Endothelial cell of umbilical vein (primary cell): ENCODE data around the gene CORO1A.
"Not testable (repeated sequence)": the region's sequence is repeated elsewhere in the genome, so short reads cannot be mapped to it uniquely, and the experiment has no call there.

Experiments used
- CTCF ChIP-seq, 2 donors: IDR thresholded peaks; 1 replicate in 1 of 2; 2 replicates in 1 of 2; pipeline ENCODE4 v1.5.1; 2011; ENCODE audit warnings: low read length in 2 of 2, mild to moderate bottlenecking in 2 of 2, moderate library complexity in 2 of 2, control low read depth in 1 of 2, inconsistent platforms in 1 of 2, low read depth in 1 of 2; ENCODE audit not compliant: insufficient read depth in 1 of 2; ENCODE audit errors: extremely low read depth in 1 of 2
- EZH2 ChIP-seq: IDR thresholded peaks from 2 replicates; pipeline ENCODE4 v1.6.1; 2012; ENCODE audit warnings: borderline replicate concordance, low read depth, mild to moderate bottlenecking, moderate library complexity, low read length, inconsistent platforms; ENCODE audit not compliant: severe bottlenecking
- FOS ChIP-seq: IDR thresholded peaks from 2 replicates; pipeline ENCODE4 v1.6.1; 2011; ENCODE audit warnings: mild to moderate bottlenecking, low read length, moderate library complexity, borderline replicate concordance; ENCODE audit not compliant: insufficient read depth
- GATA2 ChIP-seq: IDR thresholded peaks from 2 replicates; pipeline ENCODE4 v1.7.0; 2011; ENCODE audit warnings: low read depth, mild to moderate bottlenecking, moderate library complexity, mixed read lengths, low read length; ENCODE audit not compliant: insufficient read length, insufficient read depth
- JUN ChIP-seq: IDR thresholded peaks from 2 replicates; pipeline ENCODE4 v1.6.1; 2011; ENCODE audit warnings: borderline replicate concordance, low read depth; ENCODE audit not compliant: insufficient read length, insufficient read depth
- MAX ChIP-seq: IDR thresholded peaks from 2 replicates; pipeline ENCODE4 v1.6.1; 2011; ENCODE audit not compliant: insufficient read depth, insufficient read length
- MYC ChIP-seq: IDR thresholded peaks from one replicate; pipeline ENCODE4 v1.6.1; 2011; ENCODE audit warnings: mild to moderate bottlenecking, low read depth, low read length
- POLR2A ChIP-seq: IDR thresholded peaks from 2 replicates; pipeline ENCODE4 v1.6.1; 2012; ENCODE audit warnings: low read depth, mild to moderate bottlenecking, control low read depth, low read length
- POLR2AphosphoS5 ChIP-seq: IDR thresholded peaks from 2 replicates; pipeline ENCODE4 v1.6.1; 2012; ENCODE audit warnings: low read depth, mild to moderate bottlenecking, control low read depth, low read length, moderate library complexity; ENCODE audit not compliant: insufficient read depth

GRCh38 chr16:30176876-30177275, 6.5 kb upstream of the CORO1A start:
- not testable (repeated sequence) for TF ChIP-seq CTCF (IDR thresholded peaks at IDR 0.05; ENCODE audit: extremely low read depth in 1 of 2, insufficient read depth in 1 of 2, low read depth in 1 of 2, low read length in 2 of 2); EZH2; POLR2A; MAX; POLR2AphosphoS5; MYC; GATA2; JUN; FOS
